HEK293 (cell line): ENCODE measurements around the gene SRMS.

Experiments used
- CTCF ChIP-seq: fragments of 450-650 bp; formaldehyde crosslinking; IDR thresholded peaks from 2 replicates; pipeline ENCODE4 v1.5.1; 2016; ENCODE audit warnings: missing biosample characterization, missing genetic modification characterization
- KLF9 ChIP-seq: fragments of 450-650 bp; formaldehyde crosslinking; IDR thresholded peaks from 2 replicates; pipeline ENCODE4 v1.5.1; 2016; ENCODE audit warnings: missing biosample characterization, missing genetic modification characterization, low read depth
- RBAK ChIP-seq: fragments of 450-650 bp; formaldehyde crosslinking; IDR thresholded peaks from 2 replicates; pipeline ENCODE4 v1.5.1; 2016; ENCODE audit warnings: missing biosample characterization, missing genetic modification characterization
- SP2 ChIP-seq: fragments of 450-650 bp; formaldehyde crosslinking; IDR thresholded peaks from 2 replicates; pipeline ENCODE4 v1.5.1; 2016; ENCODE audit warnings: missing biosample characterization, missing genetic modification characterization
- ZBTB11 ChIP-seq: fragments of 450-650 bp; formaldehyde crosslinking; conservative IDR thresholded peaks from 2 replicates; pipeline ENCODE4 v1.5.1; 2016; ENCODE audit warnings: low read depth, missing biosample characterization, missing genetic modification characterization
- ZNF157 ChIP-seq: fragments of 450-650 bp; formaldehyde crosslinking; IDR thresholded peaks from 2 replicates; pipeline ENCODE4 v1.5.1; 2016; ENCODE audit warnings: missing biosample characterization, missing genetic modification characterization
- ZNF184 ChIP-seq: fragments of 450-650 bp; IDR thresholded peaks from 2 replicates; pipeline ENCODE4 v1.5.1; 2018; ENCODE audit warnings: missing biosample characterization, mild to moderate bottlenecking, missing genetic modification characterization
- ZNF335 ChIP-seq: fragments of 450-650 bp; formaldehyde crosslinking; conservative IDR thresholded peaks from 2 replicates; pipeline ENCODE4 v1.5.1; 2016; ENCODE audit warnings: missing biosample characterization, missing genetic modification characterization
- ZNF558 ChIP-seq: fragments of 450-650 bp; formaldehyde crosslinking; IDR thresholded peaks from 2 replicates; pipeline ENCODE4 v1.5.1; 2016; ENCODE audit warnings: missing biosample characterization, missing genetic modification characterization
- ZNF639 ChIP-seq: fragments of 450-650 bp; formaldehyde crosslinking; IDR thresholded peaks from 2 replicates; pipeline ENCODE4 v1.5.1; 2016; ENCODE audit warnings: missing biosample characterization, missing genetic modification characterization
- ZNF664 ChIP-seq: fragments of 450-650 bp; formaldehyde crosslinking; IDR thresholded peaks from 2 replicates; pipeline ENCODE4 v1.5.1; 2016; ENCODE audit warnings: missing biosample characterization, missing genetic modification characterization
- ZNF792 ChIP-seq: fragments of 450-650 bp; formaldehyde crosslinking; IDR thresholded peaks from 2 replicates; pipeline ENCODE4 v1.5.1; 2016; ENCODE audit warnings: missing biosample characterization, missing genetic modification characterization
- ZXDB ChIP-seq: fragments of 450-650 bp; formaldehyde crosslinking; IDR thresholded peaks from 2 replicates; pipeline ENCODE4 v1.5.1; 2016; ENCODE audit warnings: missing biosample characterization, missing genetic modification characterization

- TF ChIP-seq CTCF (tag by site-specific recombination) (no peak), ZBTB11 (tag by site-specific recombination) (no peak), ZXDB (tag by site-specific recombination) (no peak), RBAK (tag by site-specific recombination) (no peak), ZNF157 (tag by site-specific recombination) (no peak), KLF9 (tag by site-specific recombination) (no peak), ZNF184 (tag by site-specific recombination) (no peak), ZNF558 (no peak), ZNF792 (tag by site-specific recombination) (no peak), ZNF639 (tag by site-specific recombination) (no peak), ZNF335 (tag by site-specific recombination) (no peak), SP2 (no peak), ZNF664 (no peak)
Measured at GRCh38 chr20:63493563-63494020, 54.0 kb downstream of the SRMS start.
